SK-N-SH treated with all-trans-retinoic acid at 6 μM for 48 hours (cell line): ENCODE results near the gene ENAH.

ENCODE experiments used
- ARNTL ChIP-seq: fragments of 450-650 bp; formaldehyde crosslinking; IDR thresholded peaks from 2 replicates; pipeline ENCODE4 v1.5.0; 2020; ENCODE audit warnings: low read depth, mild to moderate bottlenecking, moderate library complexity, borderline replicate concordance
- CREB5 ChIP-seq: fragments of 250-450 bp; sonication (Bioruptor Pico); IDR thresholded peaks from 2 replicates; pipeline ENCODE4 v1.5.1; 2020; ENCODE audit warnings: low read depth, mild to moderate bottlenecking, moderate library complexity
- CSDC2 ChIP-seq: fragments of 250-450 bp; sonication (Bioruptor Pico); IDR thresholded peaks from 2 replicates; pipeline ENCODE4 v1.5.0; 2020; ENCODE audit warnings: mild to moderate bottlenecking, moderate library complexity
- GLIS3 ChIP-seq: fragments of 250-450 bp; sonication (Bioruptor Pico); IDR thresholded peaks from 2 replicates; pipeline ENCODE4 v1.5.0; 2020; ENCODE audit warnings: mild to moderate bottlenecking, moderate library complexity
- PATZ1 ChIP-seq: fragments of 250-450 bp; sonication (Bioruptor Pico); IDR thresholded peaks from 2 replicates; pipeline ENCODE4 v1.8.0; 2020; ENCODE audit warnings: mild to moderate bottlenecking, moderate library complexity, borderline replicate concordance
- RARB ChIP-seq: fragments of 250-450 bp; sonication (Bioruptor Pico); IDR thresholded peaks from 2 replicates; pipeline ENCODE4 v1.8.0; 2021; ENCODE audit warnings: mild to moderate bottlenecking, moderate library complexity
- SNAI2 ChIP-seq: fragments of 250-450 bp; sonication (Bioruptor Pico); IDR thresholded peaks from 2 replicates; pipeline ENCODE4 v1.5.0; 2020; ENCODE audit warnings: mild to moderate bottlenecking, moderate library complexity
- TOX ChIP-seq: fragments of 250-450 bp; sonication (Bioruptor Pico); IDR thresholded peaks from 2 replicates; pipeline ENCODE4 v1.8.0; 2021; ENCODE audit warnings: mild to moderate bottlenecking, moderate library complexity, borderline replicate concordance
- TSHZ2 ChIP-seq: fragments of 250-450 bp; sonication (Bioruptor Pico); IDR thresholded peaks from 2 replicates; pipeline ENCODE4 v1.5.0; 2020; ENCODE audit warnings: mild to moderate bottlenecking, moderate library complexity
- ZNF565 ChIP-seq: fragments of 450-650 bp; formaldehyde crosslinking; conservative IDR thresholded peaks from 2 replicates; pipeline ENCODE4 v1.5.0; 2020; ENCODE audit warnings: low read depth, mild to moderate bottlenecking, moderate library complexity

- TF ChIP-seq TSHZ2 (CRISPR knock-in tag), result no peak
- TF ChIP-seq ZNF565 (CRISPR knock-in tag), result no peak
- TF ChIP-seq PATZ1 (CRISPR knock-in tag), result no peak
- TF ChIP-seq GLIS3, result no peak
- TF ChIP-seq ARNTL (CRISPR knock-in tag), result no peak
- no peak for TF ChIP-seq RARB (CRISPR knock-in tag)
- no peak for TF ChIP-seq SNAI2 (CRISPR knock-in tag)
- TF ChIP-seq CSDC2 (CRISPR knock-in tag), result no peak
- TF ChIP-seq CREB5 (CRISPR knock-in tag), result no peak
- no peak for TF ChIP-seq TOX
These were observed 113.9 kb downstream of the ENAH start for GRCh38 chr1:225539069-225539468.
